GM21367 (cell line): Measurements from ENCODE around the gene NCAM1.
"Not testable (repeated sequence)": the region's sequence is repeated elsewhere in the genome, so short reads cannot be mapped to it uniquely, and the experiment has no call there.

Experiments
- ATAC-seq: cut with Tn5 transposase; IDR thresholded peaks from one replicate; pipeline ENCODE4 v1.9.1; 2021; ENCODE audit not compliant: unreplicated experiment

Gene NCAM1

GRCh38 chr11:112961146-112961668 is at the start of gene NCAM1:
Gene NCAM1, plus strand, starts transcription at chr11:112961420.
- no peak for ATAC-seq

GRCh38 chr11:112922606-112923005 is 38.6 kb upstream of the NCAM1 start:
- no peak for ATAC-seq

- ATAC-seq = not testable (repeated sequence)
Measured at GRCh38 chr11:112924836-112925235, 36.4 kb upstream of the NCAM1 start.

- ATAC-seq = no peak
Measured at GRCh38 chr11:112925516-112926310, 35.5 kb upstream of the NCAM1 start.

GRCh38 chr11:112928136-112928535 is 33.1 kb upstream of the NCAM1 start:
- ATAC-seq = no peak

- no peak for ATAC-seq
Measured at GRCh38 chr11:112929432-112929831, 31.8 kb upstream of the NCAM1 start.

GRCh38 chr11:112931703-112932102 is 29.5 kb upstream of the NCAM1 start:
- no peak for ATAC-seq

- ATAC-seq = no peak
Measured at GRCh38 chr11:112932593-112932992, 28.6 kb upstream of the NCAM1 start.

GRCh38 chr11:112933970-112934369 is 27.2 kb upstream of the NCAM1 start:
- ATAC-seq = no peak

- ATAC-seq = no peak
Measured at GRCh38 chr11:112941104-112941503, 20.1 kb upstream of the NCAM1 start.

GRCh38 chr11:112942966-112943643 is 18.1 kb upstream of the NCAM1 start:
- ATAC-seq = no peak

- no peak for ATAC-seq
Measured at GRCh38 chr11:112946866-112947265, 14.4 kb upstream of the NCAM1 start.

GRCh38 chr11:112949781-112950575 is 11.2 kb upstream of the NCAM1 start:
- ATAC-seq = no peak

GRCh38 chr11:112958670-112959069 is 2.5 kb upstream of the NCAM1 start:
- ATAC-seq = no peak

GRCh38 chr11:112961751-112962578 is 745 bp downstream of the NCAM1 start:
- ATAC-seq = no peak

- no peak for ATAC-seq
Measured at GRCh38 chr11:112962579-112963367, 1.6 kb downstream of the NCAM1 start.

GRCh38 chr11:112963368-112963955 is 2.2 kb downstream of the NCAM1 start:
- no peak for ATAC-seq

GRCh38 chr11:112965656-112966055 is 4.4 kb downstream of the NCAM1 start:
- ATAC-seq = no peak

GRCh38 chr11:112966561-112966960 is 5.3 kb downstream of the NCAM1 start:
- ATAC-seq = no peak
